Lung (tissue), 12 donors: ENCODE data around the gene CTTN. TPM values are rescaled to one million over a fixed set of nuclear protein-coding genes. Genes with fewer than 3 reads are reported as not detected.

Source experiments
- ATAC-seq: fragments of 200-7000 bp; cut with Tn5 transposase; one replicate; pipeline ENCODE4 v1.9.1; 2020; ENCODE audit warnings: moderate number of reproducible peaks; ENCODE audit not compliant: insufficient read depth, low FRiP score
- DNase-seq, 3 donors: peaks; one replicate each; pipeline ENCODE4 v3.0.0-alpha.2; 2013 to 2017
- H3K27ac ChIP-seq, 2 donors: one replicate each; pipeline ENCODE4 v1.5.1; 2013; ENCODE audit warnings: mild to moderate bottlenecking in 2 of 2, moderate library complexity in 2 of 2, control low read depth in 1 of 2, inconsistent platforms in 1 of 2, low read depth in 1 of 2, low read length in 1 of 2
- H3K27me3 ChIP-seq, 3 donors: one replicate each; pipeline ENCODE4 v1.5.1; 2013; ENCODE audit warnings: low read length in 2 of 3; ENCODE audit not compliant: control insufficient read depth in 3 of 3, insufficient read depth in 3 of 3
- H3K36me3 ChIP-seq, 4 donors: one replicate each; pipeline ENCODE4 v1.5.1; 2013; ENCODE audit warnings: low read length in 4 of 4, mild to moderate bottlenecking in 1 of 4, moderate library complexity in 1 of 4; ENCODE audit not compliant: control insufficient read depth in 4 of 4, insufficient read depth in 4 of 4
- H3K4me1 ChIP-seq, 5 donors: one replicate each; pipeline ENCODE4 v1.5.1; 2013; ENCODE audit warnings: low read length in 5 of 5, mild to moderate bottlenecking in 2 of 5, moderate library complexity in 1 of 5; ENCODE audit not compliant: control insufficient read depth in 5 of 5, insufficient read depth in 5 of 5
- H3K4me3 ChIP-seq: one replicate; pipeline ENCODE4 v1.5.1; 2013; ENCODE audit warnings: mild to moderate bottlenecking, control low read depth, moderate library complexity
- H3K9ac ChIP-seq, 2 donors: one replicate each; pipeline ENCODE4 v1.5.1; 2013; ENCODE audit warnings: low read length in 2 of 2, control low read depth in 1 of 2; ENCODE audit not compliant: insufficient read depth in 1 of 2
- H3K9me3 ChIP-seq, 4 donors: one replicate each; pipeline ENCODE4 v1.5.1; 2013; ENCODE audit warnings: low read length in 3 of 4, mild to moderate bottlenecking in 1 of 4, moderate library complexity in 1 of 4; ENCODE audit not compliant: control insufficient read depth in 4 of 4, insufficient read depth in 3 of 4
- CTCF ChIP-seq: IDR thresholded peaks from 2 replicates; pipeline ENCODE4 v1.5.1; 2012; ENCODE audit warnings: mild to moderate bottlenecking; ENCODE audit errors: control extremely low read depth, extremely low read depth
- WGBS, 2 donors: extraction: QIAGEN DNeasy Blood & Tissue Kit; methylation state at CpG; one replicate each; pipeline ENCODE4 v1.1.7; 2013; 5-methylcytosine and 5-hydroxymethylcytosine counted together
- polyA plus RNA-seq, 2 donors: library from polyadenylated mRNA; stranded (reverse); fragments of 200-250 nt; gene quantifications; one replicate each; pipeline ENCODE4 v1.2.1, GENCODE V29; 2013
- total RNA-seq, 2 donors: library from RNA; depleted of rRNA in 1 of 2; stranded (reverse); fragments of >200 nt in 1 of 2; gene quantifications; one replicate each; pipeline ENCODE4 v1.2.1, GENCODE V29; 2014 to 2021
- donor health status: control.
- donor health status: control.
- donor health status: Bipolar disorder and iron deficiency.
- donor health status: healthy.
- donor health status: DM: yes; HTN: yes; CAD: no.

Gene CTTN
- total and polyA plus RNA-seq, 4 donors, result 89.8 to 235 (median 154) TPM

- 83% methylated on average over 15 of the region's 15 CpGs for WGBS, 2 donors
- no peak overlapping the region for H3K9ac ChIP-seq
- H3K4me1 ChIP-seq, result peaks cover 0 to 5% (median 0%) of the 10 kb centered on the region in 5 donors
- H3K36me3 ChIP-seq, result peaks cover 2 to 36% (median 30%) of the 10 kb centered on the region in 4 donors
- H3K9me3 ChIP-seq, result no peaks in the 10 kb centered on the region
- peak in 2 of 3 donors; percentile 18 to 50 for DNase-seq
- no peak overlapping the region for H3K4me3 ChIP-seq
- no peak for ATAC-seq
- H3K27ac ChIP-seq, result no peak overlapping the region
- no peak for TF ChIP-seq CTCF
- H3K27me3 ChIP-seq, result no peaks in the 10 kb centered on the region
Observed at GRCh38 chr11:70381872-70382861, 16.2 kb upstream of the CTTN start.

GRCh38 chr11:70383664-70384565, 14.4 kb upstream of the CTTN start:
- no peak overlapping the region for H3K27ac ChIP-seq
- H3K9me3 ChIP-seq, result no peaks in the 10 kb centered on the region
- H3K9ac ChIP-seq, result no peak overlapping the region
- peaks cover 0 to 5% (median 0%) of the 10 kb centered on the region in 5 donors for H3K4me1 ChIP-seq
- WGBS, 2 donors, result 82 to 86% methylated on average over 11 of the region's 11 CpGs
- peaks cover 2 to 28% (median 22%) of the 10 kb centered on the region in 4 donors for H3K36me3 ChIP-seq
- DNase-seq (peak in 1 of 3 donors; percentile 17), ATAC-seq (no peak)
- no peak overlapping the region for H3K4me3 ChIP-seq
- H3K27me3 ChIP-seq, result no peaks in the 10 kb centered on the region
- no peak for TF ChIP-seq CTCF

- H3K27me3 ChIP-seq, result no peaks in the 10 kb centered on the region
- TF ChIP-seq CTCF, result no peak
- 91% methylated on average over 17 to 18 of the region's 18 CpGs for WGBS, 2 donors
- ATAC-seq, result no peak
- H3K9ac ChIP-seq, result no peak overlapping the region
- DNase-seq, result no peak
- no peaks in the 10 kb centered on the region for H3K9me3 ChIP-seq
- peaks cover 0 to 5% (median 0%) of the 10 kb centered on the region in 5 donors for H3K4me1 ChIP-seq
- no peak overlapping the region for H3K27ac ChIP-seq
- peaks cover 2 to 26% (median 18%) of the 10 kb centered on the region in 4 donors for H3K36me3 ChIP-seq
- no peak overlapping the region for H3K4me3 ChIP-seq
Observed at GRCh38 chr11:70384566-70385152, 13.7 kb upstream of the CTTN start.
